ENCODE measurements around the gene SUMO3. TPM values are rescaled to one million over a fixed set of nuclear protein-coding genes. Genes with fewer than 3 reads are reported as not detected.

Gene SUMO3
- total and polyA plus RNA-seq, 2 of the 13 experiments (the other 11 are each of a cell fraction or from before 2014, with no cell fraction given), result 51.4 to 92.4 TPM

GRCh38 chr21:44801468-44802395, 16.1 kb downstream of the SUMO3 start, which contains the start of gene UBE2G2 (continued):
- TF ChIP-seq STAT6 (CRISPR knock-in tag; IDR thresholded peaks at IDR 0.05; ENCODE audit: borderline replicate concordance) (no peak), POGZ (CRISPR knock-in tag; IDR thresholded peaks at IDR 0.05) (0 out of 2 replicates have a peak, but pooled peaks have one; percentile 19), ZNF670 (CRISPR knock-in tag; IDR thresholded peaks at IDR 0.05; ENCODE audit: borderline replicate concordance) (peak; percentile 68; the same call in 1 of the 2 replicates), PPARG (CRISPR knock-in tag; conservative IDR thresholded peaks at IDR 0.05) (peak; percentile 45; the same call in 1 of the 2 replicates), NRL (CRISPR knock-in tag; IDR thresholded peaks at IDR 0.05; ENCODE audit: borderline replicate concordance) (peak; percentile 32; the same call in 1 of the 2 replicates), ZNF383 (CRISPR knock-in tag; IDR thresholded peaks at IDR 0.05; ENCODE audit: borderline replicate concordance) (no peak), SP2 (CRISPR knock-in tag; IDR thresholded peaks at IDR 0.05) (peak; percentile 65), EED (CRISPR knock-in tag; IDR thresholded peaks at IDR 0.05) (peak; percentile 85; the same call in 1 of the 2 replicates), SAP130 (CRISPR knock-in tag; IDR thresholded peaks at IDR 0.05; ENCODE audit: low read depth) (peak; percentile 96), RAD51 (IDR thresholded peaks at IDR 0.05; ENCODE audit: borderline replicate concordance) (no peak), MXD3 (CRISPR knock-in tag; IDR thresholded peaks at IDR 0.05) (peak; percentile 85; the same call in 1 of the 2 replicates), NFAT5 (CRISPR knock-in tag; IDR thresholded peaks at IDR 0.05) (0 out of 2 replicates have a peak, but pooled peaks have one; percentile 50), SATB2 (CRISPR knock-in tag; IDR thresholded peaks at IDR 0.05) (no peak), ZBTB38 (CRISPR knock-in tag; IDR thresholded peaks at IDR 0.05) (peak; percentile 75), UBTF (CRISPR knock-in tag; IDR thresholded peaks at IDR 0.05) (peak; percentile 31), SNAI1 (CRISPR knock-in tag; IDR thresholded peaks at IDR 0.05; ENCODE audit: borderline replicate concordance) (0 out of 2 replicates have a peak, but pooled peaks have one; percentile 24), ZNF780A (CRISPR knock-in tag; IDR thresholded peaks at IDR 0.05) (peak; percentile 71; the same call in 1 of the 2 replicates)
